GM12891 (cell line): Measurements from ENCODE around the gene UNC13B.

Experiments used
- POLR2A ChIP-seq: IDR thresholded peaks from 2 replicates; pipeline ENCODE4 v1.6.1; 2011; ENCODE audit warnings: low read depth, low read length, control low read depth
- POLR2AphosphoS5 ChIP-seq: IDR thresholded peaks from 2 replicates; pipeline ENCODE4 v1.6.1; 2011; ENCODE audit warnings: low read depth, low read length, control low read depth
- SPI1 ChIP-seq: IDR thresholded peaks from 2 replicates; pipeline ENCODE4 v1.6.1; 2011; ENCODE audit warnings: low read depth, low read length, control low read depth
- TAF1 ChIP-seq: IDR thresholded peaks from 2 replicates; pipeline ENCODE4 v1.6.1; 2011; ENCODE audit warnings: low read depth, low read length, control low read depth

- TF ChIP-seq TAF1 (no peak), POLR2AphosphoS5 (no peak), POLR2A (no peak), SPI1 (no peak)
Observed at GRCh38 chr9:35294556-35294955, 132.7 kb downstream of the UNC13B start.
